Spleen (tissue), 11 donors: Measurements from ENCODE around the gene FURIN. TPM values are rescaled to one million over a fixed set of nuclear protein-coding genes. Genes with fewer than 3 reads are reported as not detected.

ENCODE experiments used
- DNase-seq: peaks from one replicate; pipeline ENCODE4 v3.0.0-alpha.2; 2020
- H3K27ac ChIP-seq, 8 donors: fragments of 200-600 bp; sonication (generic) in 7 of 8; 1 replicate in 4 of 8; 2 replicates in 4 of 8; pipeline versions ENCODE4 v1.5.0 to v1.8.0; 2016 to 2021; ENCODE audit warnings: inconsistent platforms in 4 of 8, mild to moderate bottlenecking in 4 of 8, moderate library complexity in 1 of 8
- H3K27me3 ChIP-seq, 7 donors: fragments of 200-600 bp; sonication (generic) in 6 of 7; replicated peaks in 1 of 7; 1 replicate in 4 of 7; 2 replicates in 3 of 7; pipeline versions ENCODE4 v1.5.0 to v1.8.0; 2016 to 2021; ENCODE audit warnings: inconsistent platforms in 3 of 7, mild to moderate bottlenecking in 1 of 7
- H3K36me3 ChIP-seq, 6 donors: fragments of 200-600 bp; sonication (generic) in 5 of 6; 1 replicate in 4 of 6; 2 replicates in 2 of 6; pipeline versions ENCODE4 v1.5.0 to v1.8.0; 2016 to 2021; ENCODE audit warnings: inconsistent platforms in 2 of 6
- H3K4me1 ChIP-seq, 6 donors: fragments of 200-600 bp; sonication (generic) in 5 of 6; 1 replicate in 3 of 6; 2 replicates in 3 of 6; pipeline versions ENCODE4 v1.5.0 to v1.8.0; 2016 to 2021; ENCODE audit warnings: inconsistent platforms in 3 of 6
- H3K4me3 ChIP-seq, 8 donors: fragments of 200-600 bp; sonication (generic) in 7 of 8; 1 replicate in 4 of 8; 2 replicates in 4 of 8; pipeline versions ENCODE4 v1.5.0 to v1.8.0; 2016 to 2021; ENCODE audit warnings: inconsistent platforms in 4 of 8, mild to moderate bottlenecking in 4 of 8, moderate library complexity in 2 of 8
- H3K9me3 ChIP-seq, 8 donors: fragments of 200-600 bp; sonication (generic) in 7 of 8; 1 replicate in 4 of 8; 2 replicates in 4 of 8; pipeline versions ENCODE4 v1.5.0 to v1.8.0; 2016 to 2021; ENCODE audit warnings: inconsistent platforms in 4 of 8
- POLR2A ChIP-seq, 3 donors: fragments of 450-650 bp; IDR thresholded peaks; one replicate each; pipeline ENCODE4 v1.5.1; 2017; ENCODE audit warnings: antibody characterized with exemption in 3 of 3, mild to moderate bottlenecking in 1 of 3
- POLR2AphosphoS5 ChIP-seq, 3 donors: sonication (generic); formaldehyde crosslinking; IDR thresholded peaks; one replicate each; pipeline ENCODE4 v1.5.1; 2017; ENCODE audit warnings: antibody characterized with exemption in 3 of 3
- WGBS, 5 donors: extraction: QIAGEN DNeasy Blood & Tissue Kit in 3 of 5; methylation state at CpG; one replicate each; pipeline versions ENCODE4 v1.1.5 to v1.1.7; 2013 to 2018; 5-methylcytosine and 5-hydroxymethylcytosine counted together
- intact Hi-C: fragments of 100-400 bp; cut with DNase I; formaldehyde crosslinking; loops from one replicate; pipeline ENCODE4 v1.15.0; 2023; ENCODE audit warnings: low total_unique reads
- polyA plus RNA-seq, 3 donors: library from polyadenylated mRNA; stranded (reverse); fragments of 200-250 nt; gene quantifications; one replicate each; pipeline ENCODE4 v1.2.1, GENCODE V29; 2013
- total RNA-seq, 7 donors: library from RNA; depleted of rRNA in 3 of 7; stranded (reverse); fragments of >200 nt in 3 of 7; fragmentation: NEBNext Ultra II Directional in 4 of 7; extraction: Animal tissue kit (Norgen Biotek cat#: 25700) in 4 of 7; gene quantifications; one replicate each; pipeline versions ENCODE4 v1.1.0 to v1.2.1, GENCODE V29; 2016 to 2021
- TF ChIP-seq, protein P1 (sequence below), 11 experiments: fragments of 200-600 bp in 7 of 11; fragments of 450-650 bp in 4 of 11; sonication (generic) in 4 of 11; IDR thresholded peaks in 8 of 11; conservative IDR thresholded peaks in 3 of 11; 1 replicate in 7 of 11; 2 replicates in 4 of 11; pipeline versions ENCODE4 v1.4.0 to v1.8.0; 2016 to 2021; ENCODE audit warnings: antibody characterized with exemption in 11 of 11, inconsistent platforms in 4 of 11, mild to moderate bottlenecking in 1 of 11
- donor health status: healthy with polysubstance abuse.
- donor health status: DM: no; HTN: no; CAD: no; lungs with moderate emphysema.
- donor health status: DM: no; HTN: no; CAD: no.
- donor health status: Bipolar disorder and iron deficiency.
- donor health status: healthy.
- donor health status: DM: no; HTN: no; CAD: no.
- donor health status: DM: yes; HTN: yes; CAD: no.

The FURIN gene
- total and polyA plus RNA-seq, 10 donors, result 10.0 to 139 (median 79.0) TPM

DNA sequence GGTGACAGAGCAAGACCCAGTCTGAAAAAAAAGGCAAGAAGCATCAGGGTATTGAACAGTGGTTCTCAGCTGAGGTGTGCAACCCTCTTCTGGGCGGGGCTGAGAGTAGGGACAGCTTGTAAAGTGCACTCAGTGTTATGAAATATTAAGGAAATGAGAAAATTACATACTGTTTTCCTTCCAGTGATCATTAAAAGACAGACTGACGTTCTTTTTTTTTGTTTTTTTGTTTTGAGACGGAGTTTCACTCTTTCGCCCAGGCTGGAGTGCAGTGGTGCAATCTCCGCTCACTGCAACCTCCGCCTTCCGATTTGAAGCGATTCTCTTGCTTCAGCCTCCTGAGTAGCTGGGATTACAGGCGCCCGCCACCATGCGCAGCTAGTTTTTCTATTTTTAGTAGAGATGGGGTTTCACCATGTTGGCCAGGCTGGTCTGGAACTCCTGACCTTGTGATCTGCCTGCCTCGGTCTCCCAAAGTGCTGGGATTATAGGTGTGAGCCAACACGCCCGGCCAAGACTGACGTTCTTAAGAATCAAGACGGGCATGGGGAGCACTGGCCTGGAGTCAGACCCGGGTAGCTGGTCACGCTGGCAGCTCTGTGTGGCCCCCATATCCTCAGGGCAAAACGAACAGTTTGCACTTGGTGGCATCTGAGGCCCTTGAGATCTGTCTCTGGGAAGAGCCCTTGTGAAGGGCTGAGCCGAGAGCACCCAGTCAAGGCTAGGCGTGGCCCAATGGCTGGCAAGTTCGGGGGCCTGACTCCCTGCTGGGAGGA, 46.1 kb downstream of the FURIN start:
- peak; percentile 78 for DNase-seq
- H3K27ac ChIP-seq, result peak overlapping the region in 7 of 8 donors; percentile 67 to 93 (median 79)
- H3K4me3 ChIP-seq, result peak overlapping the region in 1 of 8 donors; percentile 61
- WGBS, 5 donors, result 71 to 91% (median 78%) methylated on average over 19 to 22 of the region's 22 CpGs
- no peaks in the 10 kb centered on the region for H3K27me3 ChIP-seq
- intact Hi-C loops, result no loop called here
- H3K9me3 ChIP-seq, result no peaks in the 10 kb centered on the region
- TF ChIP-seq, protein P1, sequence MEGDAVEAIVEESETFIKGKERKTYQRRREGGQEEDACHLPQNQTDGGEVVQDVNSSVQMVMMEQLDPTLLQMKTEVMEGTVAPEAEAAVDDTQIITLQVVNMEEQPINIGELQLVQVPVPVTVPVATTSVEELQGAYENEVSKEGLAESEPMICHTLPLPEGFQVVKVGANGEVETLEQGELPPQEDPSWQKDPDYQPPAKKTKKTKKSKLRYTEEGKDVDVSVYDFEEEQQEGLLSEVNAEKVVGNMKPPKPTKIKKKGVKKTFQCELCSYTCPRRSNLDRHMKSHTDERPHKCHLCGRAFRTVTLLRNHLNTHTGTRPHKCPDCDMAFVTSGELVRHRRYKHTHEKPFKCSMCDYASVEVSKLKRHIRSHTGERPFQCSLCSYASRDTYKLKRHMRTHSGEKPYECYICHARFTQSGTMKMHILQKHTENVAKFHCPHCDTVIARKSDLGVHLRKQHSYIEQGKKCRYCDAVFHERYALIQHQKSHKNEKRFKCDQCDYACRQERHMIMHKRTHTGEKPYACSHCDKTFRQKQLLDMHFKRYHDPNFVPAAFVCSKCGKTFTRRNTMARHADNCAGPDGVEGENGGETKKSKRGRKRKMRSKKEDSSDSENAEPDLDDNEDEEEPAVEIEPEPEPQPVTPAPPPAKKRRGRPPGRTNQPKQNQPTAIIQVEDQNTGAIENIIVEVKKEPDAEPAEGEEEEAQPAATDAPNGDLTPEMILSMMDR (IDR thresholded peaks at IDR 0.05 in 8 of 11, conservative IDR thresholded peaks at IDR 0.05 in 3 of 11), result no peak
- TF ChIP-seq POLR2AphosphoS5 (IDR thresholded peaks at IDR 0.05) (peak in 2 of 3 donors; percentile 23 to 68), POLR2A (IDR thresholded peaks at IDR 0.05) (no peak)
- peaks cover 0 to 84% (median 18%) of the 10 kb centered on the region in 6 donors for H3K4me1 ChIP-seq
- H3K36me3 ChIP-seq, result peaks cover 24 to 100% (median 99%) of the 10 kb centered on the region in 6 donors

- TF ChIP-seq, protein P1 (IDR thresholded peaks at IDR 0.05 in 8 of 11, conservative IDR thresholded peaks at IDR 0.05 in 3 of 11), result no peak
- no peak for TF ChIP-seq POLR2AphosphoS5 (IDR thresholded peaks at IDR 0.05)
- TF ChIP-seq POLR2A (IDR thresholded peaks at IDR 0.05), result no peak
- no peak for DNase-seq
- H3K4me3 ChIP-seq, result peak overlapping the region in 2 of 8 donors; percentile 32 to 61
- H3K36me3 ChIP-seq, result peaks cover 24 to 100% (median 99%) of the 10 kb centered on the region in 6 donors
- H3K9me3 ChIP-seq, result no peaks in the 10 kb centered on the region
- 39 to 71% (median 46%) methylated on average over 7 of the region's 7 CpGs for WGBS, 5 donors
- intact Hi-C loops, result no loop called here
- H3K4me1 ChIP-seq, result peaks cover 0 to 77% (median 16%) of the 10 kb centered on the region in 6 donors
- H3K27me3 ChIP-seq, result no peaks in the 10 kb centered on the region
- peak overlapping the region in 7 of 8 donors; percentile 67 to 93 (median 79) for H3K27ac ChIP-seq
Measured at GRCh38 chr15:90915216-90915807, 46.9 kb downstream of the FURIN start.

- H3K27ac ChIP-seq, result peak overlapping the region in 7 of 8 donors; percentile 67 to 93 (median 79)
- TF ChIP-seq POLR2A (IDR thresholded peaks at IDR 0.05) (no peak), POLR2AphosphoS5 (IDR thresholded peaks at IDR 0.05) (peak; percentile 65 to 82 (median 68))
- TF ChIP-seq, protein P1 (IDR thresholded peaks at IDR 0.05 in 8 of 11, conservative IDR thresholded peaks at IDR 0.05 in 3 of 11), result peak in 3 of 11 experiments; percentile 10 to 22 (median 19)
- H3K9me3 ChIP-seq, result no peaks in the 10 kb centered on the region
- peaks cover 24 to 100% (median 99%) of the 10 kb centered on the region in 6 donors for H3K36me3 ChIP-seq
- intact Hi-C loops, result no loop called here
- peaks cover 0 to 71% (median 16%) of the 10 kb centered on the region in 6 donors for H3K4me1 ChIP-seq
- DNase-seq, result peak; percentile 91
- no peaks in the 10 kb centered on the region for H3K27me3 ChIP-seq
- peak overlapping the region in 4 of 8 donors; percentile 29 to 61 (median 31) for H3K4me3 ChIP-seq
- 39 to 57% (median 53%) methylated on average over 24 to 25 of the region's 25 CpGs for WGBS, 5 donors
Measured at GRCh38 chr15:90915808-90916440, 47.5 kb downstream of the FURIN start.
